Measurements from ENCODE around the gene ZBTB7A.

ZBTB7A gene

DNA sequence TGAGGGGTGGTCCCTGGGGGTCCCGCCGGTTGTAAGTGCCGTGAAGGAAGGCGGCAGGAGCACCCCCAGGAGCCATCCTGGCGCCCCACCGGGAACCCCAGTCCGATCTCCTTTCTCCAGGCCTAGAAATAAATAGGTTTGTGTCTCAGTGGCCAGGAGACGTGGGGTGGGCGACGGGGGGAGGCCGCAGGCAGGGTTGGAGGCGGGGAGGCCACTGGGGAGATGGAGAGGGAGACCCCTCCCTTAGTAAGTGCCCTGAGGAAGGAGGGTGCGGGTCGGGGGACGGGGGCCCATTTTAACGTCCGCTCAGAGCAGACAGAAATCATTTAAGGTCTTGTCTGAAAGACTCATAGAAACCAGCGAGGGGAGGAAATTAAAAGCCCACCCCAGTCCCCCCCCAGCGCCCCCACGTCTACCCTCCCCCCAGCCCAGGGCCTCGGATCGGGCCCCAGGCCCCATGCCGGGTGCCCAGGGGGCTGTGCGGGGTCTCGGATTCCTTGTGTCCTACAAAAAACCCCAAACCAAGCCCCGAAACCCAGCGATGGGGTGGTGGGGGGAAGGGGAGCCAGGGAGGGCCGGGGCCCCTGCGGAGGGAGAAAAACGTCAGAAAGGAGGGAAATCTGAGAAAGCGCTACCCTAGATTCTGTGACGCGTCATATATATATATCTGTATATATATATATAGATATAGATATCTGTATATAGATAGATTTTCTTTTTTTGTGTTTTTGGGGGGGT, 19.6 kb downstream of the ZBTB7A start:
- H3K4me3 ChIP-seq (ENCODE audit: low read length in 2 of 2), result no peak overlapping the region
- no peak overlapping the region for H2AFZ ChIP-seq (ENCODE audit: low read length)
- H3K27ac ChIP-seq (replicated peaks; ENCODE audit: low read length), result no peak overlapping the region
- WGBS, 2 donors (ENCODE audit: extremely low coverage in 2 of 2, insufficient read length in 2 of 2, insufficient replicate concordance in 1 of 2), result no CpG with 5 or more reads among the region's 33 CpGs
- no peaks in the 10 kb centered on the region for H3K4me1 ChIP-seq (ENCODE audit: control insufficient read depth in 2 of 2, insufficient read depth in 1 of 2, low read depth in 1 of 2, low read length in 2 of 2)
- no peaks in the 10 kb centered on the region for H3K27me3 ChIP-seq (ENCODE audit: control insufficient read depth in 3 of 3, insufficient read depth in 3 of 3, low read depth in 1 of 3, low read length in 3 of 3)
- H3K14ac ChIP-seq (ENCODE audit: low read length), result no peak overlapping the region
- no peak overlapping the region for H3K9ac ChIP-seq (ENCODE audit: low read depth, low read length, poor library complexity)
- H2BK12ac ChIP-seq (ENCODE audit: low read length), result no peak overlapping the region
- H2BK15ac ChIP-seq (ENCODE audit: low read length), result no peak overlapping the region
- no peak overlapping the region for H2AK5ac ChIP-seq (ENCODE audit: low read depth, low read length)
- peaks cover 0 to under 1% of the 10 kb centered on the region in 2 donors for H3K9me3 ChIP-seq (replicated peaks in 1 of 2; ENCODE audit: control insufficient read depth in 2 of 2, insufficient read depth in 1 of 2, low read depth in 1 of 2, low read length in 2 of 2)
- no peak overlapping the region for H2BK120ac ChIP-seq (ENCODE audit: low read depth, low read length)
- H3K79me1 ChIP-seq (ENCODE audit: low read depth, low read length), result peaks cover 7% of the 10 kb centered on the region
- H2BK5ac ChIP-seq (ENCODE audit: low read length), result no peak overlapping the region
- no peak overlapping the region for H4K8ac ChIP-seq (ENCODE audit: low read depth, low read length)
- DNase-seq (ENCODE audit: low spot score), result no peak
- no peak overlapping the region for H3K23ac ChIP-seq (ENCODE audit: low read depth, low read length, poor library complexity)
- peaks cover 11 to 36% of the 10 kb centered on the region in 2 donors for H3K36me3 ChIP-seq (replicated peaks in 1 of 2; ENCODE audit: control insufficient read depth in 2 of 2, insufficient read depth in 2 of 2, low read length in 2 of 2)
- H4K91ac ChIP-seq (ENCODE audit: low read depth, low read length, poor library complexity), result no peak overlapping the region
- no peak overlapping the region for H3K4me2 ChIP-seq (ENCODE audit: insufficient read depth, low read length, poor library complexity, severe bottlenecking)
- no peak overlapping the region for H3K4ac ChIP-seq (ENCODE audit: low read length)
- H3K18ac ChIP-seq (ENCODE audit: low read length), result no peak overlapping the region

DNA sequence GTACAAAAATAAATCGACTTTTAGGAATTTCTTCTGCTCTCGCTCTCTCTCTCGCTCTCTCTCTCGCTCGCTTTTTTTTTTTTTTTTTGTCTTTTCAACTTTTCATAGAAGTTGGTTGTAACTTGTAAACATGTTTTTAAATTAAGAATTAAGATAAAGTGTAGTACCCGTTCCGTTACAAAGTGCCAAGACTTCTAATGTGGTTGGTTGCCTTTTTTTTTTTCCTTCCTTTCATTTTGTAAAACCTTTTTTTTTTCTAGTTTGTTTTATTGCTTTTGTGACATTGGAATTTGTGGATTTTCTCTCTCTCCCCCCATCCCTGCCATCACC, 20.4 kb downstream of the ZBTB7A start:
- H4K8ac ChIP-seq (ENCODE audit: low read depth, low read length), result no peak overlapping the region
- H2BK5ac ChIP-seq (ENCODE audit: low read length), result no peak overlapping the region
- H3K79me1 ChIP-seq (ENCODE audit: low read depth, low read length), result peaks cover 7% of the 10 kb centered on the region
- no peak overlapping the region for H3K14ac ChIP-seq (ENCODE audit: low read length)
- H3K23ac ChIP-seq (ENCODE audit: low read depth, low read length, poor library complexity), result no peak overlapping the region
- no peak overlapping the region for H3K4me3 ChIP-seq (ENCODE audit: low read length in 2 of 2)
- H3K18ac ChIP-seq (ENCODE audit: low read length), result no peak overlapping the region
- H2AFZ ChIP-seq (ENCODE audit: low read length), result no peak overlapping the region
- H3K4me1 ChIP-seq (ENCODE audit: control insufficient read depth in 2 of 2, insufficient read depth in 1 of 2, low read depth in 1 of 2, low read length in 2 of 2), result no peaks in the 10 kb centered on the region
- DNase-seq (ENCODE audit: low spot score), result no peak
- no peak overlapping the region for H3K9ac ChIP-seq (ENCODE audit: low read depth, low read length, poor library complexity)
- H4K91ac ChIP-seq (ENCODE audit: low read depth, low read length, poor library complexity), result no peak overlapping the region
- no peak overlapping the region for H2BK15ac ChIP-seq (ENCODE audit: low read length)
- no peaks in the 10 kb centered on the region for H3K27me3 ChIP-seq (ENCODE audit: control insufficient read depth in 3 of 3, insufficient read depth in 3 of 3, low read depth in 1 of 3, low read length in 3 of 3)
- no peak overlapping the region for H2AK5ac ChIP-seq (ENCODE audit: low read depth, low read length)
- no CpG with 5 or more reads among the region's 7 CpGs for WGBS, 2 donors (ENCODE audit: extremely low coverage in 2 of 2, insufficient read length in 2 of 2, insufficient replicate concordance in 1 of 2)
- peaks cover 11 to 30% of the 10 kb centered on the region in 2 donors for H3K36me3 ChIP-seq (replicated peaks in 1 of 2; ENCODE audit: control insufficient read depth in 2 of 2, insufficient read depth in 2 of 2, low read length in 2 of 2)
- peaks cover 0 to 2% of the 10 kb centered on the region in 2 donors for H3K9me3 ChIP-seq (replicated peaks in 1 of 2; ENCODE audit: control insufficient read depth in 2 of 2, insufficient read depth in 1 of 2, low read depth in 1 of 2, low read length in 2 of 2)
- H3K27ac ChIP-seq (replicated peaks; ENCODE audit: low read length), result no peak overlapping the region
- H2BK120ac ChIP-seq (ENCODE audit: low read depth, low read length), result no peak overlapping the region
- no peak overlapping the region for H2BK12ac ChIP-seq (ENCODE audit: low read length)
- no peak overlapping the region for H3K4me2 ChIP-seq (ENCODE audit: insufficient read depth, low read length, poor library complexity, severe bottlenecking)
- H3K4ac ChIP-seq (ENCODE audit: low read length), result no peak overlapping the region

DNA sequence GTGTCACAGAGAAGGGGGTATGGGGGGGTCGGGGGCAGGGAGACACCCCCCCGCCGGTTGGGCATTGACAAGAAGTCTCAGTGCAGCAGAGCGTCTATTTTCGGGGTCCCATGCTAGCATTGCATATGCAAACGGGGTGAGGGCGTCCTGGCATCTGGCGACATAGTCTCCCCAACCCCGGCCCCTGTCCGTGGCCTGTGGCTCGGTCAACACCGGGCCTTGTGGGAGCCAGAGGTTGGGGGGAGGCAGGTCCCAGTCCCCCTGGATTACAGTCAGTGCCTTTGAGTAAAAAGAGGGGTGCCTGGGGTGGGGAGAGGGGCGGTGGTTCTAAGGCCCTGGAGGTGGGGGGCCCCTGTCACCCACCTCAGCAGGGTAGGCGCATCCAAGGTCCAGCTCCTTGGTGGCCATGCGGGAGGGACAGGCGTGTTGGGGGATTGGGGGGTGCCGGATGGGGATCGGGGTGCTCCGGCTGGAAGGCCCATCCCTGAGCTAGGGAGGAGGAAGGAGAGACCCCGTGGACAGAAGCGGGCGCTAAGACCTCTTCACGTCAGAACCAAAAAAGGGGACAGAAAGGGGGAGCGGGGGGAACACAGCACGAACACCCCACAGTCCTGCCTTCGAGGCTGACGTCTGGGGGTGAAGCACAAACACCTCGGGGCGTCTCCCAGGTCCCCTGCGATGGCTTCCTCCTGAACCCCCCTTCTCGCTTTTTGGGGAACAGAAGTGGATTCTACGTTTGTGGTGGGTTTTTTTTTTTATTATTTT, 20.9 kb downstream of the ZBTB7A start:
- Histone ChIP-seq H2BK15ac (ENCODE audit: low read length) (no peak overlapping the region), H3K4me2 (ENCODE audit: insufficient read depth, low read length, poor library complexity, severe bottlenecking) (no peak overlapping the region), H3K9ac (ENCODE audit: low read depth, low read length, poor library complexity) (peak overlapping the region; percentile 4), H4K8ac (ENCODE audit: low read depth, low read length) (no peak overlapping the region), H3K9me3 (replicated peaks in 1 of 2; ENCODE audit: control insufficient read depth in 2 of 2, insufficient read depth in 1 of 2, low read depth in 1 of 2, low read length in 2 of 2) (peaks cover 0 to 2% of the 10 kb centered on the region in 2 donors), H4K91ac (ENCODE audit: low read depth, low read length, poor library complexity) (no peak overlapping the region), H3K23ac (ENCODE audit: low read depth, low read length, poor library complexity) (no peak overlapping the region), H3K27me3 (ENCODE audit: control insufficient read depth in 3 of 3, insufficient read depth in 3 of 3, low read depth in 1 of 3, low read length in 3 of 3) (no peaks in the 10 kb centered on the region), H2BK12ac (ENCODE audit: low read length) (no peak overlapping the region), H3K14ac (ENCODE audit: low read length) (no peak overlapping the region), H2AK5ac (ENCODE audit: low read depth, low read length) (no peak overlapping the region), H3K27ac (replicated peaks; ENCODE audit: low read length) (no peak overlapping the region), H3K4ac (ENCODE audit: low read length) (no peak overlapping the region), H3K4me3 (ENCODE audit: low read length in 2 of 2) (no peak overlapping the region), H2AFZ (ENCODE audit: low read length) (no peak overlapping the region), H2BK120ac (ENCODE audit: low read depth, low read length) (no peak overlapping the region), H3K4me1 (ENCODE audit: control insufficient read depth in 2 of 2, insufficient read depth in 1 of 2, low read depth in 1 of 2, low read length in 2 of 2) (no peaks in the 10 kb centered on the region), H2BK5ac (ENCODE audit: low read length) (no peak overlapping the region), H3K18ac (ENCODE audit: low read length) (no peak overlapping the region), H3K36me3 (replicated peaks in 1 of 2; ENCODE audit: control insufficient read depth in 2 of 2, insufficient read depth in 2 of 2, low read length in 2 of 2) (peaks cover 9 to 28% of the 10 kb centered on the region in 2 donors), H3K79me1 (ENCODE audit: low read depth, low read length) (peaks cover 7% of the 10 kb centered on the region)
- DNase-seq (ENCODE audit: low spot score), result no peak
- WGBS, 2 donors (ENCODE audit: extremely low coverage in 2 of 2, insufficient read length in 2 of 2, insufficient replicate concordance in 1 of 2), result no CpG with 5 or more reads among the region's 32 CpGs

DNA sequence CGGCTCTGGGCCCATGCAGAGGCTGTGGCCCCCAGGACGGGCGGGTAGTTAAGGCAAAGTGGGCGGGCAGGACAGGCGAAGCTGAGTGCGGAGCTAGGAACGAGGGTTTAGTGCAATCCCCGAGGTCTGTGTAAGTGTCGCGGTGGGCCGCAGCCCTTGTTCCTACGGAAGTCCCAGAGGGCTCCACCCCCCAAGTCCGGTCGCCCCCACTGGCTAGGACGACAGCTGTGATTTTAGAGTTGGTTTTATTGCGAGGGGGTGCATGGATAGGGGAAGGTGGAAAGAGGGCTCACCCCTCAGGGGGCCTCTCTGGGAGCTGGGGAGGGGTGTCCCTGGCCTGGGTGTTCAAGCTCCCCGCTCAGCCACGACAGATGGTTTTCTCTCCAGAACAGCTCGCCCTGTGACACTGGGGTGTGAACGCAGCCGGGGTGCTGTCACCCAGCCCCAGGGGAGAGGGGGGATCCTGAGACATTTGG, 21.7 kb downstream of the ZBTB7A start:
- DNase-seq (ENCODE audit: low spot score), result no peak
- no peak overlapping the region for H3K4me3 ChIP-seq (ENCODE audit: low read length in 2 of 2)
- no peak overlapping the region for H2AK5ac ChIP-seq (ENCODE audit: low read depth, low read length)
- H3K79me1 ChIP-seq (ENCODE audit: low read depth, low read length), result peaks cover 7% of the 10 kb centered on the region
- no peak overlapping the region for H4K8ac ChIP-seq (ENCODE audit: low read depth, low read length)
- no peak overlapping the region for H3K23ac ChIP-seq (ENCODE audit: low read depth, low read length, poor library complexity)
- no peak overlapping the region for H3K27ac ChIP-seq (replicated peaks; ENCODE audit: low read length)
- H2BK5ac ChIP-seq (ENCODE audit: low read length), result no peak overlapping the region
- no peak overlapping the region for H2BK12ac ChIP-seq (ENCODE audit: low read length)
- H3K9ac ChIP-seq (ENCODE audit: low read depth, low read length, poor library complexity), result no peak overlapping the region
- H2BK15ac ChIP-seq (ENCODE audit: low read length), result no peak overlapping the region
- peaks cover 0 to 2% of the 10 kb centered on the region in 2 donors for H3K9me3 ChIP-seq (replicated peaks in 1 of 2; ENCODE audit: control insufficient read depth in 2 of 2, insufficient read depth in 1 of 2, low read depth in 1 of 2, low read length in 2 of 2)
- H3K4me1 ChIP-seq (ENCODE audit: control insufficient read depth in 2 of 2, insufficient read depth in 1 of 2, low read depth in 1 of 2, low read length in 2 of 2), result no peaks in the 10 kb centered on the region
- H3K4ac ChIP-seq (ENCODE audit: low read length), result no peak overlapping the region
- no peak overlapping the region for H3K4me2 ChIP-seq (ENCODE audit: insufficient read depth, low read length, poor library complexity, severe bottlenecking)
- no peak overlapping the region for H4K91ac ChIP-seq (ENCODE audit: low read depth, low read length, poor library complexity)
- H3K36me3 ChIP-seq (replicated peaks in 1 of 2; ENCODE audit: control insufficient read depth in 2 of 2, insufficient read depth in 2 of 2, low read length in 2 of 2), result peaks cover 8 to 27% of the 10 kb centered on the region in 2 donors
- H2AFZ ChIP-seq (ENCODE audit: low read length), result no peak overlapping the region
- no peaks in the 10 kb centered on the region for H3K27me3 ChIP-seq (ENCODE audit: control insufficient read depth in 3 of 3, insufficient read depth in 3 of 3, low read depth in 1 of 3, low read length in 3 of 3)
- whole genome bisulfite sequencing, 2 donors (ENCODE audit: extremely low coverage in 2 of 2, insufficient read length in 2 of 2, insufficient replicate concordance in 1 of 2), result no CpG with 5 or more reads among the region's 21 CpGs
- H3K14ac ChIP-seq (ENCODE audit: low read length), result peak overlapping the region; percentile 56
- no peak overlapping the region for H2BK120ac ChIP-seq (ENCODE audit: low read depth, low read length)
- no peak overlapping the region for H3K18ac ChIP-seq (ENCODE audit: low read length)
